ENCODE results near the gene MAML3. TPM values are rescaled to one million over a fixed set of nuclear protein-coding genes. Genes with fewer than 3 reads are reported as not detected.

MAML3 gene
- total and polyA plus RNA-seq, 3 experiments from 2014 or later: 0.44 to 0.57 (median 0.52) TPM

- POLR2A ChIA-PET: no interaction called here
- H3K9me3 ChIP-seq (ENCODE audit: low read length): no peaks in the 10 kb centered on the region
Observed at GRCh38 chr4:139986106-139986505, 167.9 kb downstream of the MAML3 start.

GRCh38 chr4:139985401-139985800 lies 168.6 kb downstream of the MAML3 start:
- no peaks in the 10 kb centered on the region for H3K4me1 ChIP-seq (ENCODE audit: insufficient read depth, low read length)
- Mint-ChIP-seq H3K36me3 (peaks cover 0 to 5% (median 0%) of the 10 kb centered on the region in 3 donors), H3K27ac (no peak overlapping the region), H3K4me3 (no peak overlapping the region), H3K27me3 (peaks cover 5 to 9% of the 10 kb centered on the region in 2 donors), H3K4me1 (no peaks in the 10 kb centered on the region), H3K9me3 (peaks cover 0 to 6% (median 0%) of the 10 kb centered on the region in 5 donors)
- no peaks in the 10 kb centered on the region for H3K9me3 ChIP-seq (ENCODE audit: low read length)
- H3K27me3 ChIP-seq (ENCODE audit: insufficient read depth, low read length, poor library complexity, severe bottlenecking): no peaks in the 10 kb centered on the region
- H3K4me3 ChIP-seq (ENCODE audit: low read length): no peak overlapping the region
- no peaks in the 10 kb centered on the region for H3K36me3 ChIP-seq (ENCODE audit: insufficient read depth, low read length)
- DNase-seq: no peak
- ChIA-PET CTCF (interaction anchor here (1.5 kb wide), 1 partner anchor 267 kb away, joined by 4 read pairs; no protein-coding TSS in a partner anchor), POLR2A (no interaction called here)
- H3K27ac ChIP-seq (ENCODE audit: low read depth, low read length): no peak overlapping the region

More at GRCh38 chr4:139986106-139986505, 167.9 kb downstream of the MAML3 start:
- no peaks in the 10 kb centered on the region for H3K36me3 ChIP-seq (ENCODE audit: insufficient read depth, low read length)
- H3K4me3 ChIP-seq (ENCODE audit: low read length): no peak overlapping the region
- Mint-ChIP-seq H3K9me3 (peaks cover 0 to 6% (median 0%) of the 10 kb centered on the region in 5 donors), H3K4me3 (no peak overlapping the region), H3K36me3 (peaks cover 0 to 5% (median 0%) of the 10 kb centered on the region in 3 donors), H3K27ac (no peak overlapping the region), H3K4me1 (no peaks in the 10 kb centered on the region), H3K27me3 (peaks cover 5 to 9% of the 10 kb centered on the region in 2 donors)
- no peaks in the 10 kb centered on the region for H3K4me1 ChIP-seq (ENCODE audit: insufficient read depth, low read length)
- no peak overlapping the region for H3K27ac ChIP-seq (ENCODE audit: low read depth, low read length)
- no peak for DNase-seq
- H3K27me3 ChIP-seq (ENCODE audit: insufficient read depth, low read length, poor library complexity, severe bottlenecking): no peaks in the 10 kb centered on the region
- CTCF ChIA-PET: interaction anchor here (1.5 kb wide), 1 partner anchor 267 kb away, joined by 4 read pairs; no protein-coding TSS in a partner anchor

GRCh38 chr4:139984471-139984870 lies 169.5 kb downstream of the MAML3 start:
- Mint-ChIP-seq H3K4me3 (no peak overlapping the region), H3K4me1 (no peaks in the 10 kb centered on the region), H3K27me3 (peaks cover 5 to 9% of the 10 kb centered on the region in 2 donors), H3K27ac (no peak overlapping the region), H3K36me3 (peaks cover 0 to 5% (median 0%) of the 10 kb centered on the region in 3 donors), H3K9me3 (peaks cover 0 to 6% (median 0%) of the 10 kb centered on the region in 5 donors)
- H3K27me3 ChIP-seq (ENCODE audit: insufficient read depth, low read length, poor library complexity, severe bottlenecking): no peaks in the 10 kb centered on the region
- H3K4me3 ChIP-seq (ENCODE audit: low read length): no peak overlapping the region
- H3K4me1 ChIP-seq (ENCODE audit: insufficient read depth, low read length): no peaks in the 10 kb centered on the region
- ChIA-PET POLR2A (no interaction called here), CTCF (no interaction called here)
- no peaks in the 10 kb centered on the region for H3K9me3 ChIP-seq (ENCODE audit: low read length)
- DNase-seq: no peak
- H3K27ac ChIP-seq (ENCODE audit: low read depth, low read length): no peak overlapping the region
- no peaks in the 10 kb centered on the region for H3K36me3 ChIP-seq (ENCODE audit: insufficient read depth, low read length)

- POLR2A ChIA-PET: no interaction called here
- Mint-ChIP-seq H3K27me3 (peaks cover 1 to 2% of the 10 kb centered on the region in 2 donors), H3K27ac (no peak overlapping the region), H3K36me3 (peaks cover 0 to 4% (median 0%) of the 10 kb centered on the region in 3 donors), H3K4me3 (no peak overlapping the region), H3K4me1 (peaks cover 4 to 5% (median 4%) of the 10 kb centered on the region in 3 donors), H3K9me3 (peaks cover 0 to 2% (median 0%) of the 10 kb centered on the region in 5 donors)
- Histone ChIP-seq H3K4me3 (ENCODE audit: low read length) (no peak overlapping the region), H3K4me1 (ENCODE audit: insufficient read depth, low read length) (no peaks in the 10 kb centered on the region), H3K27me3 (ENCODE audit: insufficient read depth, low read length, poor library complexity, severe bottlenecking) (no peaks in the 10 kb centered on the region), H3K27ac (ENCODE audit: low read depth, low read length) (no peak overlapping the region), H3K9me3 (ENCODE audit: low read length) (no peaks in the 10 kb centered on the region), H3K36me3 (ENCODE audit: insufficient read depth, low read length) (no peaks in the 10 kb centered on the region)
- CTCF ChIA-PET: no interaction called here
- no peak for DNase-seq
Observed at GRCh38 chr4:139978692-139979091, 175.3 kb downstream of the MAML3 start.

GRCh38 chr4:139977838-139978609 lies 176.0 kb downstream of the MAML3 start:
- peaks cover 0 to 1% of the 10 kb centered on the region in 2 donors for H3K27me3 Mint-ChIP-seq
- no peaks in the 10 kb centered on the region for H3K4me1 ChIP-seq (ENCODE audit: insufficient read depth, low read length)
- no peak overlapping the region for H3K4me3 ChIP-seq (ENCODE audit: low read length)
- no peaks in the 10 kb centered on the region for H3K27me3 ChIP-seq (ENCODE audit: insufficient read depth, low read length, poor library complexity, severe bottlenecking)
- H3K27ac Mint-ChIP-seq: peak overlapping the region in 1 of 8 donors; percentile 42
- ChIA-PET CTCF (no interaction called here), POLR2A (no interaction called here)
- peaks cover 0 to 2% (median 0%) of the 10 kb centered on the region in 5 donors for H3K9me3 Mint-ChIP-seq
- DNase-seq: no peak
- H3K27ac ChIP-seq (ENCODE audit: low read depth, low read length): no peak overlapping the region
- no peaks in the 10 kb centered on the region for H3K36me3 ChIP-seq (ENCODE audit: insufficient read depth, low read length)
- peaks cover 0 to 4% (median 0%) of the 10 kb centered on the region in 3 donors for H3K36me3 Mint-ChIP-seq
- no peaks in the 10 kb centered on the region for H3K9me3 ChIP-seq (ENCODE audit: low read length)
- no peak overlapping the region for H3K4me3 Mint-ChIP-seq
- peaks cover 4 to 5% (median 4%) of the 10 kb centered on the region in 3 donors for H3K4me1 Mint-ChIP-seq

GRCh38 chr4:139975830-139976272 lies 178.1 kb downstream of the MAML3 start:
- Mint-ChIP-seq H3K9me3 (peaks cover 0 to 2% (median 0%) of the 10 kb centered on the region in 5 donors), H3K4me3 (no peak overlapping the region), H3K4me1 (peaks cover 4 to 5% (median 4%) of the 10 kb centered on the region in 3 donors), H3K36me3 (peaks cover 0 to 4% (median 0%) of the 10 kb centered on the region in 3 donors), H3K27ac (no peak overlapping the region), H3K27me3 (peaks cover 0 to 1% of the 10 kb centered on the region in 2 donors)
- POLR2A ChIA-PET: no interaction called here
- CTCF ChIA-PET: no interaction called here
- Histone ChIP-seq H3K27ac (ENCODE audit: low read depth, low read length) (no peak overlapping the region), H3K9me3 (ENCODE audit: low read length) (no peaks in the 10 kb centered on the region), H3K4me1 (ENCODE audit: insufficient read depth, low read length) (no peaks in the 10 kb centered on the region), H3K27me3 (ENCODE audit: insufficient read depth, low read length, poor library complexity, severe bottlenecking) (no peaks in the 10 kb centered on the region), H3K36me3 (ENCODE audit: insufficient read depth, low read length) (no peaks in the 10 kb centered on the region), H3K4me3 (ENCODE audit: low read length) (no peak overlapping the region)
- DNase-seq: no peak

GRCh38 chr4:139973616-139974015 lies 180.4 kb downstream of the MAML3 start:
- CTCF ChIA-PET: no interaction called here

GRCh38 chr4:139973015-139973414 lies 181.0 kb downstream of the MAML3 start:
- Mint-ChIP-seq H3K27ac (no peak overlapping the region), H3K27me3 (peaks cover 0 to 1% of the 10 kb centered on the region in 2 donors), H3K9me3 (no peaks in the 10 kb centered on the region), H3K4me1 (peaks cover 0 to 4% (median 2%) of the 10 kb centered on the region in 3 donors), H3K36me3 (no peaks in the 10 kb centered on the region), H3K4me3 (no peak overlapping the region)
- POLR2A ChIA-PET: no interaction called here
- H3K4me3 ChIP-seq (ENCODE audit: low read length): no peak overlapping the region
- H3K36me3 ChIP-seq (ENCODE audit: insufficient read depth, low read length): no peaks in the 10 kb centered on the region
- no peaks in the 10 kb centered on the region for H3K27me3 ChIP-seq (ENCODE audit: insufficient read depth, low read length, poor library complexity, severe bottlenecking)
- no peaks in the 10 kb centered on the region for H3K9me3 ChIP-seq (ENCODE audit: low read length)
- H3K4me1 ChIP-seq (ENCODE audit: insufficient read depth, low read length): no peaks in the 10 kb centered on the region
- CTCF ChIA-PET: no interaction called here
- H3K27ac ChIP-seq (ENCODE audit: low read depth, low read length): no peak overlapping the region
- DNase-seq: no peak

More at GRCh38 chr4:139973616-139974015, 180.4 kb downstream of the MAML3 start:
- H3K27me3 ChIP-seq (ENCODE audit: insufficient read depth, low read length, poor library complexity, severe bottlenecking): no peaks in the 10 kb centered on the region
- H3K36me3 ChIP-seq (ENCODE audit: insufficient read depth, low read length): no peaks in the 10 kb centered on the region
- H3K4me3 Mint-ChIP-seq: no peak overlapping the region
- H3K4me3 ChIP-seq (ENCODE audit: low read length): no peak overlapping the region
- peaks cover 0 to 1% (median 0%) of the 10 kb centered on the region in 3 donors for H3K36me3 Mint-ChIP-seq
- peaks cover 0 to 1% of the 10 kb centered on the region in 2 donors for H3K27me3 Mint-ChIP-seq
- H3K9me3 Mint-ChIP-seq: no peaks in the 10 kb centered on the region
- H3K27ac Mint-ChIP-seq: no peak overlapping the region
- H3K9me3 ChIP-seq (ENCODE audit: low read length): no peaks in the 10 kb centered on the region
- peaks cover 2 to 4% (median 2%) of the 10 kb centered on the region in 3 donors for H3K4me1 Mint-ChIP-seq
- DNase-seq: no peak
- POLR2A ChIA-PET: no interaction called here
- no peaks in the 10 kb centered on the region for H3K4me1 ChIP-seq (ENCODE audit: insufficient read depth, low read length)
- H3K27ac ChIP-seq (ENCODE audit: low read depth, low read length): no peak overlapping the region

All from CD8-positive, alpha-beta memory T cell (primary cell).